HUES6 (cell line): Measurements from ENCODE around the gene FGD4.

ENCODE experiments used
- H3K27ac ChIP-seq: 2 replicates; pipeline ENCODE4 v1.7.0; 2013; ENCODE audit warnings: low read depth, mild to moderate bottlenecking, low read length, inconsistent platforms
- H3K27me3 ChIP-seq: 2 replicates; pipeline ENCODE4 v1.6.1; 2013; ENCODE audit warnings: low read length; ENCODE audit not compliant: control insufficient read depth, insufficient read depth
- H3K36me3 ChIP-seq: 2 replicates; pipeline ENCODE4 v1.6.1; 2013; ENCODE audit warnings: low read length; ENCODE audit not compliant: control insufficient read depth, insufficient read depth
- H3K4me1 ChIP-seq: 2 replicates; pipeline ENCODE4 v1.6.1; 2013; ENCODE audit warnings: low read length; ENCODE audit not compliant: control insufficient read depth, insufficient read depth
- H3K4me3 ChIP-seq: 2 replicates; pipeline ENCODE4 v1.5.1; 2013; ENCODE audit warnings: low read depth, low read length
- H3K9ac ChIP-seq: one replicate; pipeline ENCODE4 v1.6.1; 2013; ENCODE audit warnings: mild to moderate bottlenecking, low read length
- H3K9me3 ChIP-seq: 2 replicates; pipeline ENCODE4 v1.6.1; 2013; ENCODE audit warnings: low read depth, low read length; ENCODE audit not compliant: control insufficient read depth, insufficient read depth

The FGD4 gene

GRCh38 chr12:32455607-32456071, 56.3 kb downstream of the FGD4 start:
- H3K9me3 ChIP-seq = no peaks in the 10 kb centered on the region
- 0 out of 2 replicates have a peak, but pooled peaks cover 2% of the 10 kb centered on the region for H3K36me3 ChIP-seq
- peak overlapping the region; percentile 93 for H3K27ac ChIP-seq
- peak overlapping the region; percentile 18 for H3K4me3 ChIP-seq
- H3K27me3 ChIP-seq = no peaks in the 10 kb centered on the region
- H3K4me1 ChIP-seq = peaks cover 57% of the 10 kb centered on the region
- H3K9ac ChIP-seq = no peak overlapping the region

DNA sequence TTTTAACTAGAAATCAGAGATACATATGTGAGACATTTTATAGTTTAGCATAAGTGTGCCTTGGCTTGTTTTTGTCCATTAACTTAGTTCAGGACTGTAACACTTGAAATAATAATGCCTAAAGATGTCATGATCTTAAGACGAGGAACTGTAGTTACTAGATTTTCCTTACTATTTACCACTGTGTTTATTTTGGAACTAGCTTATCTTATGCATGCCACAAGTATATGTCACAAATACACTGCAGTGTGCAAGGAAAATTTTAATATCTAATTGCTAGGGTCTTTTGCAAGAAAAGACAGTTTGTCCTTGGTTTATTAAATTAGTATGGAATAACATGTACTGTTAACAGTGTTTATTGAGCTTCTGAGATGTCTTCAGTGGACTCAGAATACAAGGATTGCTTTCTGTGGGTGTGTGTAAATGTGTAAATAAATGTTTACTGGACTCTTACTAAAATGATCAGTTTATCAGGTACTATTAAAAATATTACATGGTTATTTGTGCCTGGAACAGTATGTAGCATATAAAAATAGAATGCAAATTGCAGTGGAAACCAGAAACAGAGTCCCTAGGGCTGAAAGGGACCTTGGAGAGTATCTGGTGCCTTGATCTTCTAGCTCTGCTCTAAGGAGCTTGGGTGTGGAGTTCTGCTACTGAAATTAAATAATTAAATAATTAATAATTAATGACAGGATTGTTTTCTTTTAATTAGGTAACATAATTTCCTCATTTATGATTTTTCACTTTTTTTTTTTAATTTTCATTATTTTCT, 58.1 kb downstream of the FGD4 start:
- H3K4me1 ChIP-seq = peaks cover 45% of the 10 kb centered on the region
- H3K27ac ChIP-seq = peak overlapping the region; percentile 93; the same call in 1 of the 2 replicates
- H3K9ac ChIP-seq = no peak overlapping the region
- peaks cover 8% of the 10 kb centered on the region; the same call in 1 of the 2 replicates for H3K36me3 ChIP-seq
- no peaks in the 10 kb centered on the region for H3K27me3 ChIP-seq
- H3K9me3 ChIP-seq = no peaks in the 10 kb centered on the region
- H3K4me3 ChIP-seq = no peak overlapping the region

GRCh38 chr12:32460638-32461037, 61.3 kb downstream of the FGD4 start:
- H3K4me1 ChIP-seq = peaks cover 28% of the 10 kb centered on the region

GRCh38 chr12:32462908-32463307, 63.5 kb downstream of the FGD4 start:
- H3K4me1 ChIP-seq = peaks cover 7% of the 10 kb centered on the region; the same call in 1 of the 2 replicates
- peaks cover 2% of the 10 kb centered on the region; the same call in 1 of the 2 replicates for H3K9me3 ChIP-seq
- H3K27me3 ChIP-seq = no peaks in the 10 kb centered on the region
- peak overlapping the region; percentile 18; the same call in 1 of the 2 replicates for H3K27ac ChIP-seq
- H3K4me3 ChIP-seq = no peak overlapping the region
- peaks cover 20% of the 10 kb centered on the region for H3K36me3 ChIP-seq
- no peak overlapping the region for H3K9ac ChIP-seq

More at GRCh38 chr12:32460638-32461037, 61.3 kb downstream of the FGD4 start:
- Histone ChIP-seq H3K9ac (no peak overlapping the region), H3K9me3 (peaks cover 2% of the 10 kb centered on the region; the same call in 1 of the 2 replicates), H3K27ac (no peak overlapping the region), H3K36me3 (peaks cover 16% of the 10 kb centered on the region), H3K27me3 (no peaks in the 10 kb centered on the region), H3K4me3 (no peak overlapping the region)

- peaks cover 2% of the 10 kb centered on the region; the same call in 1 of the 2 replicates for H3K9me3 ChIP-seq
- H3K4me3 ChIP-seq = no peak overlapping the region
- peaks cover 23% of the 10 kb centered on the region for H3K36me3 ChIP-seq
- H3K9ac ChIP-seq = no peak overlapping the region
- H3K27ac ChIP-seq = no peak overlapping the region
- H3K4me1 ChIP-seq = peaks cover 7% of the 10 kb centered on the region; the same call in 1 of the 2 replicates
- H3K27me3 ChIP-seq = no peaks in the 10 kb centered on the region
Measured at GRCh38 chr12:32466187-32466586, 66.8 kb downstream of the FGD4 start.

DNA sequence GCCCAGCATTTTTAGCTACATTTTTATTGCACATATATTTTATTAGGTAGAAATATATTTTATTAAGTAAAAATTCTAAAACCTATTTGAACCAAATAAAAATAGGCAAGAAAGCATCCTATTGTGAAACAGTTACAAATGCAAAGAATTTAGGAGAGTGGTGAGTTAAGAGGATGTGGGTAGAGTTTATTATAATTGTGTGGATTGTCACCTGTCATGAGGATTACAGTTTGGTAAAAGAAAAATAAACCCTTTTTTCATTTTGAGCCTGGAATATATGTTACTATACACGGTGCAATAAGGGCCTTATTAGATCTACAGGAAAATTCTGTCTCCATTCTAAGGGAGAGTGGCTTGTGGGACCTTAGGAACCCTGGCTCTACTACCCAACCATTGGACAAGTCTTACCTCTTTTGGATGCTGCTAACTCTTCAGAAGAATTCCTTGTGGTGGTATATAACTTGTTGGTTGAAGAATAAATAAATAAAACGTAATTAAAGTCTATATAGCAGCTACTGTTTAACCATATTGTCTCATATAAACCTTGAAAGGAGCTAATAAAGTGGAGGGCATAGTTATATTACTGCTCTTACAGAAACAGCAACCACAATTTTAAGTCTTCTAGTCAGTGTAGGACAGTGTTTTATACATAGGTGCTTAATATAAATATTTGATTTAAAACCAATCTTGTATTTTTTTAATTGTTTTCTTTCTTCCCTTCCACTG, 67.8 kb downstream of the FGD4 start:
- no peak overlapping the region for H3K4me3 ChIP-seq
- no peak overlapping the region for H3K27ac ChIP-seq
- H3K9me3 ChIP-seq = peaks cover 2% of the 10 kb centered on the region; the same call in 1 of the 2 replicates
- no peaks in the 10 kb centered on the region for H3K27me3 ChIP-seq
- no peak overlapping the region for H3K9ac ChIP-seq
- H3K36me3 ChIP-seq = peaks cover 25% of the 10 kb centered on the region
- peaks cover 4% of the 10 kb centered on the region; the same call in 1 of the 2 replicates for H3K4me1 ChIP-seq

DNA sequence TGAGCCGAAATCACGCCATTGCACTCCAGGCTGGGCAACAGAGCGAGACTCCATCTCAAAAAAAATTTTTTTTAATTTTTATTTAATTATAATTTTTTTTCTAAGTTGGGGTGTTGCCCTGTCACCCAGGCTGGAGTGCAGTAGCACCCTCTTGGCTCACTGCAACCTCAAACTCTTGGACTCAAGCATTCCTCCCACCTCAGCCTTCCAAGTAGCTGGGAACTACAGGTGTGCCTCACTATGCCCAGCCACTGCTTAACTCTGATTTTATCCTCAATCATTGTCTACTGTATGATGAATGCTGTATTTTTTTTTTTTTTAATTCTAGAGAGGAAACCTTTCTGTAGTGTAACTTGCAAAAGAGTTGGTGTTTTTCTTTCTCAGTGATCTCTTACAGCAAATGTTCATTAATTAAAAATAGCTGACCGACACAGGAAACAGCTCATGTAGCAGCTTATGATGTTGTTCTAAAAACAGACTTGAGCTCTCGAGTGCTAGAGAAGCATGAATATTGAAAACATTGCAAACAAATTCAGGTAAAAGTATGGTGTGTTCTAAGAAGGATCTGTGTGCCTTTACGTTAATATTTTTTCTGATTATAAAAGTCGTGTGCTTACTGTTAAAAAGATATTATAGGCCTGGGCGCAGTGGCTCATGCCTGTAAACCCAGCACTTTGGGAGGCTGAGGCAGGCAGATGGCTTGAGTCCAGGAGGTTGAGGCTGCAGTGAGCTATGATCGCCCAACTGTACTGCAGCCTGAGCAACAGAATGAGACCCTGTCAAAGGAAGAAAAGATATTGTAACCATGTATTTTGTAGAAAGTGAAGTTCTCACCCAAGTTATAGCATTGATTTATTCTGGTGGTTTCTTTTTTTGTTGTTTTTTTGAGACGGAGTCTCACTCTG, 68.9 kb downstream of the FGD4 start:
- no peak overlapping the region for H3K4me3 ChIP-seq
- no peaks in the 10 kb centered on the region for H3K4me1 ChIP-seq
- peaks cover 2% of the 10 kb centered on the region; the same call in 1 of the 2 replicates for H3K9me3 ChIP-seq
- no peak overlapping the region for H3K9ac ChIP-seq
- no peaks in the 10 kb centered on the region for H3K27me3 ChIP-seq
- H3K27ac ChIP-seq = no peak overlapping the region
- H3K36me3 ChIP-seq = peaks cover 19% of the 10 kb centered on the region

DNA sequence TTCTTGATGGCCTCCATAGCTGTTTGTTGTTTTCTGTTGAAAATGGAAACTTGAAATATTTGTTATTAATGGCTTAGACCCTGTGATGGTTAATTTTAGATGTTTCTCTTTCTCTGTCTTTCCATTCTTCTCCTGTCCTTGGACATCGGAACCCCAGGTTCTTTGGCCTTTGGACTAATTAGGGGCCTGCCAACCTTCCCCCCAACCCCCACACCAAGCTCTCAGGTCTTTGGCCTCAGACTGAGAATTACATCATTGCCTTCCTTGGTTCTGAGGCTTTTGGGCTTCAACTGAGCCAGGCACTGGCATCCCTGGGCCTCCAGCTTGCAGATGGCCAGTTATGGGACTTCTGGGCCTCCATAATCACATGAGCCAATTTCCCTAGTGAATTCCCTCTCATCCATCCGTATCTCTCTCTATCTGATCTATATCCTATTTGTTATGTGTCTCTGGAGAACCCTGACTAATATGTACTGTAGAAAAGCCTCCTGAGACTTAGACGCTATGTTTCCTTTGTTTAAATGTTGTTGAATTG, 71.6 kb downstream of the FGD4 start:
- no peak overlapping the region for H3K27ac ChIP-seq
- no peak overlapping the region for H3K4me3 ChIP-seq
- H3K9ac ChIP-seq = no peak overlapping the region
- H3K27me3 ChIP-seq = no peaks in the 10 kb centered on the region
- no peaks in the 10 kb centered on the region for H3K9me3 ChIP-seq
- no peaks in the 10 kb centered on the region for H3K4me1 ChIP-seq
- peaks cover 23% of the 10 kb centered on the region for H3K36me3 ChIP-seq

GRCh38 chr12:32471591-32472001, 72.2 kb downstream of the FGD4 start:
- Histone ChIP-seq H3K9ac (no peak overlapping the region), H3K27ac (no peak overlapping the region), H3K9me3 (no peaks in the 10 kb centered on the region), H3K36me3 (peaks cover 26% of the 10 kb centered on the region), H3K27me3 (no peaks in the 10 kb centered on the region), H3K4me3 (no peak overlapping the region), H3K4me1 (peaks cover 4% of the 10 kb centered on the region)

GRCh38 chr12:32475724-32476123, 76.4 kb downstream of the FGD4 start:
- Histone ChIP-seq H3K4me3 (no peak overlapping the region), H3K36me3 (peaks cover 30% of the 10 kb centered on the region), H3K27ac (no peak overlapping the region), H3K9me3 (no peaks in the 10 kb centered on the region), H3K27me3 (no peaks in the 10 kb centered on the region), H3K9ac (no peak overlapping the region), H3K4me1 (peaks cover 5% of the 10 kb centered on the region)
